ENCODE data around the gene TNFAIP1. TPM values are rescaled to one million over a fixed set of nuclear protein-coding genes. Genes with fewer than 3 reads are reported as not detected.

TNFAIP1 gene
- total RNA-seq, 4 donors from 2014 or later, result 25.1 to 36.0 (median 28.2) TPM

DNA sequence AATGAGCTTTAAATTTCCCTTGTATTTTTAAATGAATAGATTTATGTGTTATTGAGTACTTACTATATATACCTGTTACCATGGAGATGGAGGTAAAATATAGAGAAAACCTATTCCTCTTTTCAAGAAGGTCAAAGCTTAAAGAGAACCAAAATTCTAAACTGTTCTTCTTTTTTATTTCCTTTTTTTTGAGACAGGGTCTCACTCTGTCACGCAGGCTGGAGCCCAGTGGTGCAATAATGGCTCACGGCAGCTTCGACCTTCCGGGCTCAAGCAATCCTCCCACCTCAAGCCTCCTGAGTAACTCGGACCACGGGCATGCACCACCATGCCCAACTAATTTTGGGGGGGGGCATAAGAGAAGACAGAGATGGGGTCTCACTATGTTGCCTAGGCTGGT is 41.6 kb upstream of the TNFAIP1 start:
- Histone ChIP-seq H3K4me1 (no peaks in the 10 kb centered on the region), H3K9me3 (no peaks in the 10 kb centered on the region), H3K4me3 (no peak overlapping the region), H3K27ac (no peak overlapping the region), H3K27me3 (no peaks in the 10 kb centered on the region), H3K36me3 (no peaks in the 10 kb centered on the region)
- 75 to 82% methylated on average over 6 of the region's 6 CpGs for WGBS, 2 donors
- TF ChIP-seq EP300 (IDR thresholded peaks at IDR 0.05), result no peak
- TF ChIP-seq POLR2A (IDR thresholded peaks at IDR 0.05), result no peak
- TF ChIP-seq, protein P1, sequence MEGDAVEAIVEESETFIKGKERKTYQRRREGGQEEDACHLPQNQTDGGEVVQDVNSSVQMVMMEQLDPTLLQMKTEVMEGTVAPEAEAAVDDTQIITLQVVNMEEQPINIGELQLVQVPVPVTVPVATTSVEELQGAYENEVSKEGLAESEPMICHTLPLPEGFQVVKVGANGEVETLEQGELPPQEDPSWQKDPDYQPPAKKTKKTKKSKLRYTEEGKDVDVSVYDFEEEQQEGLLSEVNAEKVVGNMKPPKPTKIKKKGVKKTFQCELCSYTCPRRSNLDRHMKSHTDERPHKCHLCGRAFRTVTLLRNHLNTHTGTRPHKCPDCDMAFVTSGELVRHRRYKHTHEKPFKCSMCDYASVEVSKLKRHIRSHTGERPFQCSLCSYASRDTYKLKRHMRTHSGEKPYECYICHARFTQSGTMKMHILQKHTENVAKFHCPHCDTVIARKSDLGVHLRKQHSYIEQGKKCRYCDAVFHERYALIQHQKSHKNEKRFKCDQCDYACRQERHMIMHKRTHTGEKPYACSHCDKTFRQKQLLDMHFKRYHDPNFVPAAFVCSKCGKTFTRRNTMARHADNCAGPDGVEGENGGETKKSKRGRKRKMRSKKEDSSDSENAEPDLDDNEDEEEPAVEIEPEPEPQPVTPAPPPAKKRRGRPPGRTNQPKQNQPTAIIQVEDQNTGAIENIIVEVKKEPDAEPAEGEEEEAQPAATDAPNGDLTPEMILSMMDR (IDR thresholded peaks at IDR 0.05), result no peak
- no peak for DNase-seq (ENCODE audit: low spot score in 2 of 2)

- Histone ChIP-seq H3K4me1 (no peaks in the 10 kb centered on the region), H3K27me3 (no peaks in the 10 kb centered on the region), H3K9me3 (no peaks in the 10 kb centered on the region), H3K36me3 (no peaks in the 10 kb centered on the region), H3K27ac (no peak overlapping the region), H3K4me3 (no peak overlapping the region)
- DNase-seq (ENCODE audit: low spot score in 2 of 2), result no peak
- 62 to 67% methylated on average over 3 of the region's 3 CpGs for WGBS, 2 donors
- TF ChIP-seq EP300 (IDR thresholded peaks at IDR 0.05), result no peak
- TF ChIP-seq, protein P1 (IDR thresholded peaks at IDR 0.05), result no peak
- no peak for TF ChIP-seq POLR2A (IDR thresholded peaks at IDR 0.05)
Measured at GRCh38 chr17:28295677-28296578, 39.6 kb upstream of the TNFAIP1 start.

- DNase-seq (ENCODE audit: low spot score in 2 of 2), result no peak
- Histone ChIP-seq H3K9me3 (no peaks in the 10 kb centered on the region), H3K27me3 (no peaks in the 10 kb centered on the region), H3K27ac (no peak overlapping the region), H3K4me3 (no peak overlapping the region), H3K36me3 (no peaks in the 10 kb centered on the region), H3K4me1 (no peaks in the 10 kb centered on the region)
- WGBS, 2 donors, result 67 to 74% methylated on average over 3 of the region's 3 CpGs
- TF ChIP-seq, protein P1 (IDR thresholded peaks at IDR 0.05), result no peak
- TF ChIP-seq POLR2A (IDR thresholded peaks at IDR 0.05) (no peak), EP300 (IDR thresholded peaks at IDR 0.05) (no peak)
Measured at GRCh38 chr17:28298449-28298848, 37.1 kb upstream of the TNFAIP1 start.

DNA sequence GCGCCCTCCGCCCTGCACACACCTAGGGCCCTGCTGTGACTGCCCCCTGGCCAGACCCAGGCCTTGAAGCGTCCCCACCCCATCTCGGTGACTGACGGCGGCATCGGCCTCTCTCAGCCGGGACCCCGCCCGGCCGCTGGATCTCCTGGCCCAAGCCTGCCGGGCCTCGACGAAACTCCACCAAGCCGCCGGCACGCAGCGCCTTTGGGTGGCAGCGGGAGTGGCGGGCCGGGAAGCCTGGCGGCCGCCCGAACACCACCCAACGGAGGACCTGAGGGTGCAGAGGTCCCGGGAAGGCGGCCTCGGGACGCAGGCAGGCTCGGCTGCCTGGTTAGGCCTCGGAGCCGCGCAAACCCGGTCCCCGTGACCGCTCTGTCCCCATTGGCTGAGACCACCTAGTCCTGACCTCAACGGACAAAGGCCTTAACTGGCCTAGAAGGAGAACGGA is 28.6 kb upstream of the TNFAIP1 start:
- no peaks in the 10 kb centered on the region for H3K36me3 ChIP-seq
- peaks cover 0 to 18% of the 10 kb centered on the region in 2 donors for H3K27me3 ChIP-seq
- H3K27ac ChIP-seq, result no peak overlapping the region
- TF ChIP-seq, protein P1 (IDR thresholded peaks at IDR 0.05), result no peak
- no peak for TF ChIP-seq EP300 (IDR thresholded peaks at IDR 0.05)
- TF ChIP-seq POLR2A (IDR thresholded peaks at IDR 0.05), result no peak
- 39 to 41% methylated on average over 9 to 15 of the region's 38 CpGs for WGBS, 2 donors
- no peaks in the 10 kb centered on the region for H3K9me3 ChIP-seq
- no peak overlapping the region for H3K4me3 ChIP-seq
- no peaks in the 10 kb centered on the region for H3K4me1 ChIP-seq
- DNase-seq (ENCODE audit: low spot score in 2 of 2), result no peak

- WGBS, 2 donors, result 79 to 89% methylated on average over 2 of the region's 2 CpGs
- H3K4me1 ChIP-seq, result peaks cover 0 to 8% (median 7%) of the 10 kb centered on the region in 4 donors
- DNase-seq (ENCODE audit: low spot score in 2 of 2), result no peak
- no peak for TF ChIP-seq EP300 (IDR thresholded peaks at IDR 0.05)
- no peak for TF ChIP-seq POLR2A (IDR thresholded peaks at IDR 0.05)
- TF ChIP-seq, protein P1 (IDR thresholded peaks at IDR 0.05), result no peak
- no peaks in the 10 kb centered on the region for H3K9me3 ChIP-seq
- no peak overlapping the region for H3K4me3 ChIP-seq
- H3K36me3 ChIP-seq, result no peaks in the 10 kb centered on the region
- no peak overlapping the region for H3K27ac ChIP-seq
- H3K27me3 ChIP-seq, result no peaks in the 10 kb centered on the region
Measured at GRCh38 chr17:28313841-28314240, 21.7 kb upstream of the TNFAIP1 start.
